22Rv1 (cell line): Measurements from ENCODE around the gene CNTNAP2.

Experiments
- H3K27ac ChIP-seq: fragments of 450-650 bp; 2 replicates; pipeline ENCODE4 v1.5.1; 2017
- ZFX ChIP-seq: fragments of 450-650 bp; IDR thresholded peaks from 2 replicates; pipeline ENCODE4 v1.6.1; 2017; ENCODE audit warnings: antibody characterized with exemption, borderline replicate concordance
- TF ChIP-seq, protein P1 (sequence below): fragments of 450-650 bp; IDR thresholded peaks from 2 replicates; pipeline ENCODE4 v1.5.1; 2017; ENCODE audit warnings: mild to moderate bottlenecking

CNTNAP2 gene

GRCh38 chr7:146606628-146607027 lies 490.0 kb downstream of the CNTNAP2 start:
- H3K27ac ChIP-seq, result no peak overlapping the region
- TF ChIP-seq, protein P1, sequence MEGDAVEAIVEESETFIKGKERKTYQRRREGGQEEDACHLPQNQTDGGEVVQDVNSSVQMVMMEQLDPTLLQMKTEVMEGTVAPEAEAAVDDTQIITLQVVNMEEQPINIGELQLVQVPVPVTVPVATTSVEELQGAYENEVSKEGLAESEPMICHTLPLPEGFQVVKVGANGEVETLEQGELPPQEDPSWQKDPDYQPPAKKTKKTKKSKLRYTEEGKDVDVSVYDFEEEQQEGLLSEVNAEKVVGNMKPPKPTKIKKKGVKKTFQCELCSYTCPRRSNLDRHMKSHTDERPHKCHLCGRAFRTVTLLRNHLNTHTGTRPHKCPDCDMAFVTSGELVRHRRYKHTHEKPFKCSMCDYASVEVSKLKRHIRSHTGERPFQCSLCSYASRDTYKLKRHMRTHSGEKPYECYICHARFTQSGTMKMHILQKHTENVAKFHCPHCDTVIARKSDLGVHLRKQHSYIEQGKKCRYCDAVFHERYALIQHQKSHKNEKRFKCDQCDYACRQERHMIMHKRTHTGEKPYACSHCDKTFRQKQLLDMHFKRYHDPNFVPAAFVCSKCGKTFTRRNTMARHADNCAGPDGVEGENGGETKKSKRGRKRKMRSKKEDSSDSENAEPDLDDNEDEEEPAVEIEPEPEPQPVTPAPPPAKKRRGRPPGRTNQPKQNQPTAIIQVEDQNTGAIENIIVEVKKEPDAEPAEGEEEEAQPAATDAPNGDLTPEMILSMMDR, result no peak
- TF ChIP-seq ZFX, result no peak

GRCh38 chr7:146619641-146620040 lies 503.0 kb downstream of the CNTNAP2 start:
- TF ChIP-seq, protein P1, result no peak
- no peak for TF ChIP-seq ZFX

GRCh38 chr7:146626912-146627311 lies 510.3 kb downstream of the CNTNAP2 start:
- no peak for TF ChIP-seq ZFX
- TF ChIP-seq, protein P1, result no peak
- no peak overlapping the region for H3K27ac ChIP-seq

More at GRCh38 chr7:146619641-146620040, 503.0 kb downstream of the CNTNAP2 start:
- H3K27ac ChIP-seq, result no peak overlapping the region

DNA sequence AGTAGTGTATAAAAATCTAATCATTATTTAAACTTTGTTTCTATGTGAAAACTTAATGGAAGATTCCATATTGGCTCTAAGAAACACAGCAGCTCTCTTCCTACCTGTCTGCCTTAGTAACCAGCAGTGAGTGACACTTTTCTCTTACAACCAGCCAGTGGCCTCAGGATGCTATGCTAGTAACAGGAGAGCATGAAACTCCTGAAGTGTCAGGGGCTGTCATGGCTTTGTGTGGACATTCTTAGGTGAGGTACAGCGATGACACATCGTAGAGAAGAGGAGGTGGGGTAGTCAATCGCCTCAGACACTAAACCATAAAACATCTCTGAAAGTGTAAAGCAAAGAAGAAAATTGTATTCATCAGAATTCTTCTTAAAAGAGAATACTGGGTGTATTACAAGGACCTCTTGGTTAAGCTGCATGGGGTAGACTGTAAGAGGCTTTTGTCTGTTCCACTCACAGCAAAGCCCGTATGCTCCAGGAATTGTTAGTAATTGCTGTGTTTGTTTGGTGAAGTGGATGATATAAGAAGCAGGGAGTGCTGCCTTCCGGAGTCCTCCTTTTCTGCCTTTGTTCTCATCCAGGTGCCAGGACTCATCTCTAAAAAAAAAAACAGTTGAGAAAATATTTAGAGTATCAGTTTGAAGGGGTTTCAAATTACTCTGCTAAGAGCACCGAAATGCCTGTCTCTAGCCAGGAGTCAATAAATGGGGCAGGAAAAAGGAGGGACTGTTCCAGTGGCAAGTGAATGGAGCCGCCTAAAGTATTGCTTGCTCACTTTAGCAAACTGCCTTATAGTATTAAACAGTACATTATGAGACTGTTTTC lies 518.8 kb downstream of the CNTNAP2 start:
- no peak for TF ChIP-seq ZFX
- TF ChIP-seq, protein P1, result no peak
- no peak overlapping the region for H3K27ac ChIP-seq

DNA sequence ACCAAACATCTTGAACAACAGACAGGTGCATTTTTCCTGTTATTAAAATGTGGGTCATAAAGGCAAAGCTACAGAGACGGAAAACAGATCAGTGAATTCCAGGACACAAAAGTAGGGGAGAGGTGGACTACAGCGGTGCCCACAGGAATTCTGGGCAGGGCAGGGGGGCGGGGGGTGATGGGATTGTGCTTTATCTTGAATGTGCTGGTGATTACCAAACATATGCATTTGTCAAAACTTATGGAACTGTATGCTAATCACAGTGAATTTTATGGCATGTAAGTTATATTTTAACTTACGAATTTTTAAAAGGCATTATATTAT lies 519.4 kb downstream of the CNTNAP2 start:
- no peak for TF ChIP-seq ZFX
- TF ChIP-seq, protein P1, result no peak

DNA sequence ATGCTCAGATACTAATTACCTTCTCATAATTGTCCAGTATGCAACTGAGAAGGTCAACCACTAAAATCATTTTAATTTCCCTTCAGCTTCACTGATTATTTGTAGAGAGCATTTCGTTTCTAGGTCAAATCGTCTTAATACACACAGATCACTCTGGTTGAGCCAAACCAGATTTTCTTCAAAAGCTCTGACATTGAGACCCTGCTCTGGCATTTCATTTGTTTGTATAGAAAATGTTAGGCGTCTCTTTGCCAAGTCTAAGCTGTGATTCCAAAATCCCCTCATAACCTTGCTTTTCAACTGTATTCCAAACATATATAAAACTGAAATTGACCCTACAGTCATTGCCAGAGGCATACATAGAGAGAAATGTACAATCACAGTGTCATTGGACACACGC lies 520.0 kb downstream of the CNTNAP2 start:
- TF ChIP-seq, protein P1, result no peak
- no peak for TF ChIP-seq ZFX
- H3K27ac ChIP-seq, result no peak overlapping the region

More for the DNA sequence above, 519.4 kb downstream of the CNTNAP2 start:
- no peak overlapping the region for H3K27ac ChIP-seq

- no peak overlapping the region for H3K27ac ChIP-seq
- TF ChIP-seq, protein P1, result no peak
- TF ChIP-seq ZFX, result no peak
These were observed 522.7 kb downstream of the CNTNAP2 start for GRCh38 chr7:146639291-146639690.
